ENCODE data around the gene GATAD1.

GATAD1 gene

GRCh38 chr7:92427193-92427592, 20.1 kb upstream of the GATAD1 start:
- Histone ChIP-seq H3K27ac (no peak overlapping the region), H3K4me3 (ENCODE audit: low read depth, low read length) (no peak overlapping the region), H3K27me3 (replicated peaks) (no peaks in the 10 kb centered on the region), H3K36me3 (replicated peaks) (no peaks in the 10 kb centered on the region)
- in situ Hi-C loops (cut with HindIII; ENCODE audit: low pct_ligation_motif_present, low sequenced_read_pairs), result no loop called here
- no peak for DNase-seq
- no peak for TF ChIP-seq CTCF (IDR thresholded peaks at IDR 0.05; ENCODE audit: low read depth, low read length, missing control alignments)

GRCh38 chr7:92432299-92432946, 14.9 kb upstream of the GATAD1 start:
- no peak for DNase-seq
- no peak overlapping the region for H3K4me3 ChIP-seq (ENCODE audit: low read depth, low read length)
- H3K27me3 ChIP-seq (replicated peaks), result no peaks in the 10 kb centered on the region
- TF ChIP-seq CTCF (IDR thresholded peaks at IDR 0.05; ENCODE audit: low read depth, low read length, missing control alignments), result no peak
- in situ Hi-C loops (cut with HindIII; ENCODE audit: low pct_ligation_motif_present, low sequenced_read_pairs), result no loop called here
- H3K27ac ChIP-seq, result no peak overlapping the region
- no peaks in the 10 kb centered on the region for H3K36me3 ChIP-seq (replicated peaks)

GRCh38 chr7:92433019-92433418, 14.3 kb upstream of the GATAD1 start:
- H3K36me3 ChIP-seq (replicated peaks), result no peaks in the 10 kb centered on the region
- in situ Hi-C loops (cut with HindIII; ENCODE audit: low pct_ligation_motif_present, low sequenced_read_pairs), result no loop called here
- TF ChIP-seq CTCF (IDR thresholded peaks at IDR 0.05; ENCODE audit: low read depth, low read length, missing control alignments), result no peak
- H3K27ac ChIP-seq, result no peak overlapping the region
- DNase-seq, result no peak
- no peaks in the 10 kb centered on the region for H3K27me3 ChIP-seq (replicated peaks)
- H3K4me3 ChIP-seq (ENCODE audit: low read depth, low read length), result no peak overlapping the region

GRCh38 chr7:92435542-92435941, 11.7 kb upstream of the GATAD1 start:
- TF ChIP-seq CTCF (IDR thresholded peaks at IDR 0.05; ENCODE audit: low read depth, low read length, missing control alignments), result no peak
- H3K27me3 ChIP-seq (replicated peaks), result no peaks in the 10 kb centered on the region
- in situ Hi-C loops (cut with HindIII; ENCODE audit: low pct_ligation_motif_present, low sequenced_read_pairs), result no loop called here
- H3K36me3 ChIP-seq (replicated peaks), result no peaks in the 10 kb centered on the region
- DNase-seq, result no peak
- H3K27ac ChIP-seq, result no peak overlapping the region
- H3K4me3 ChIP-seq (ENCODE audit: low read depth, low read length), result no peak overlapping the region

GRCh38 chr7:92436612-92437445, 10.5 kb upstream of the GATAD1 start:
- DNase-seq, result no peak
- H3K27me3 ChIP-seq (replicated peaks), result no peaks in the 10 kb centered on the region
- in situ Hi-C loops (cut with HindIII; ENCODE audit: low pct_ligation_motif_present, low sequenced_read_pairs), result no loop called here
- H3K27ac ChIP-seq, result no peak overlapping the region
- TF ChIP-seq CTCF (IDR thresholded peaks at IDR 0.05; ENCODE audit: low read depth, low read length, missing control alignments), result no peak
- H3K4me3 ChIP-seq (ENCODE audit: low read depth, low read length), result no peak overlapping the region
- no peaks in the 10 kb centered on the region for H3K36me3 ChIP-seq (replicated peaks)

Measured in brain microvascular endothelial cell (primary cell).